ENCODE results near the gene GLRX5. TPM values are rescaled to one million over a fixed set of nuclear protein-coding genes. Genes with fewer than 3 reads are reported as not detected.
A peak's percentile ranks its signal among the peaks of the same experiment; 100 is the strongest.

Gene GLRX5
- total and polyA plus RNA-seq, 11 donors = 60.8 to 113 (median 78.5) TPM

GRCh38 chr14:95487669-95488084 is 47.2 kb upstream of the GLRX5 start:
- ATAC-seq (no peak), DNase-seq (no peak)
- 65 to 79% (median 68%) methylated on average over 3 of the region's 3 CpGs for WGBS, 4 donors
- Histone ChIP-seq H3K27me3 (no peaks in the 10 kb centered on the region), H3K4me3 (no peak overlapping the region), H3K4me1 (peaks cover 9 to 61% (median 41%) of the 10 kb centered on the region in 12 donors), H3K9me3 (no peaks in the 10 kb centered on the region), H3K36me3 (peaks cover 0 to 8% (median 0%) of the 10 kb centered on the region in 9 donors), H3K27ac (no peak overlapping the region)
- TF ChIP-seq POLR2A (IDR thresholded peaks at IDR 0.05) (no peak), CTCF (IDR thresholded peaks at IDR 0.05) (no peak)
- intact Hi-C loops (cut with DNase I) = no loop called here

- DNase-seq = peak in 2 of 5 donors; percentile 59
- peak overlapping the region in 7 of 12 donors; percentile 15 to 57 (median 18) for H3K27ac ChIP-seq
- WGBS, 4 donors = 74 to 82% (median 78%) methylated on average over 5 to 6 of the region's 6 CpGs
- intact Hi-C loops (cut with DNase I) = no loop called here
- H3K36me3 ChIP-seq = peaks cover 0 to 8% (median 0%) of the 10 kb centered on the region in 9 donors
- no peaks in the 10 kb centered on the region for H3K9me3 ChIP-seq
- H3K27me3 ChIP-seq = no peaks in the 10 kb centered on the region
- ATAC-seq = peak; percentile 30 to 77 (median 74)
- no peak overlapping the region for H3K4me3 ChIP-seq
- H3K4me1 ChIP-seq = peaks cover 4 to 51% (median 32%) of the 10 kb centered on the region in 12 donors
- TF ChIP-seq CTCF (IDR thresholded peaks at IDR 0.05) (no peak), POLR2A (IDR thresholded peaks at IDR 0.05) (no peak)
These were observed 46.3 kb upstream of the GLRX5 start for GRCh38 chr14:95488376-95489213.

- H3K27me3 ChIP-seq = no peaks in the 10 kb centered on the region
- peaks cover 0 to 48% (median 23%) of the 10 kb centered on the region in 12 donors for H3K4me1 ChIP-seq
- no peak overlapping the region for H3K4me3 ChIP-seq
- TF ChIP-seq POLR2A (IDR thresholded peaks at IDR 0.05) (no peak), CTCF (IDR thresholded peaks at IDR 0.05) (no peak)
- no peaks in the 10 kb centered on the region for H3K9me3 ChIP-seq
- intact Hi-C loops (cut with DNase I) = no loop called here
- H3K27ac ChIP-seq = peak overlapping the region in 8 of 12 donors; percentile 13 to 57 (median 18)
- DNase-seq = peak in 1 of 5 donors; percentile 3
- peak in 1 of 4 donors; percentile 17 for ATAC-seq
- peaks cover 0 to 8% (median 0%) of the 10 kb centered on the region in 9 donors for H3K36me3 ChIP-seq
- WGBS, 4 donors = 74 to 89% (median 81%) methylated on average over 9 of the region's 9 CpGs
These were observed 45.4 kb upstream of the GLRX5 start for GRCh38 chr14:95489214-95490137.
